OCI-LY3 (cell line): ENCODE results near the gene WWOX.

Experiments used
- H2AFZ ChIP-seq: fragments of 200-600, 300-600 bp; shearing (Covaris generic); 2 replicates; pipeline ENCODE4 v1.6.0; 2014; ENCODE audit warnings: antibody characterized with exemption, low read depth, low read length
- H3K27ac ChIP-seq: fragments of 200-600, 300-600 bp; sonication (generic); 2 replicates; pipeline ENCODE4 v1.5.1; 2014; ENCODE audit warnings: mild to moderate bottlenecking, low read length, moderate library complexity, mixed read lengths
- H3K27me3 ChIP-seq: fragments of 200-600, 300-600 bp; sonication (generic); 2 replicates; pipeline ENCODE4 v1.6.1; 2014; ENCODE audit warnings: low read depth, low read length, mixed read lengths
- H3K36me3 ChIP-seq: fragments of 200-600, 300-600 bp; sonication (generic); replicated peaks from 2 replicates; pipeline ENCODE3; 2014; ENCODE audit warnings: low read depth, low read length, mixed read lengths
- H3K4me1 ChIP-seq: fragments of 300-600, 200-600 bp; sonication (generic); 2 replicates; pipeline ENCODE4 v1.6.1; 2014; ENCODE audit warnings: low read length, mixed read lengths
- H3K4me2 ChIP-seq: fragments of 200-600, 300-600 bp; sonication (generic); 2 replicates; pipeline ENCODE4 v1.6.1; 2014; ENCODE audit warnings: low read length, mixed read lengths
- H3K4me3 ChIP-seq: fragments of 300-600, 200-600 bp; sonication (generic); 2 replicates; pipeline ENCODE4 v1.5.1; 2014; ENCODE audit warnings: antibody characterized with exemption, mild to moderate bottlenecking, low read length, moderate library complexity
- H3K79me2 ChIP-seq: fragments of 300-600, 200-600 bp; shearing (Covaris generic); 2 replicates; pipeline ENCODE4 v1.6.1; 2014; ENCODE audit warnings: mild to moderate bottlenecking, low read length, mixed read lengths
- H3K9ac ChIP-seq: fragments of 300-600, 200-600 bp; shearing (Covaris generic); 2 replicates; pipeline ENCODE4 v1.6.0; 2014; ENCODE audit warnings: mild to moderate bottlenecking, low read length, moderate library complexity
- H3K9me3 ChIP-seq: fragments of 200-600, 300-600 bp; shearing (Covaris generic); 2 replicates; pipeline ENCODE4 v1.6.1; 2014; ENCODE audit warnings: low read length, mixed read lengths; ENCODE audit not compliant: insufficient read depth
- H4K20me1 ChIP-seq: fragments of 200-600, 300-600 bp; sonication (generic); 2 replicates; pipeline ENCODE4 v1.6.1; 2016; ENCODE audit warnings: low read length, mixed read lengths; ENCODE audit not compliant: insufficient read depth
- EZH2phosphoT487 ChIP-seq: fragments of 200-600 bp; shearing (Covaris generic); IDR thresholded peaks from 2 replicates; pipeline ENCODE4 v1.6.1; 2018; ENCODE audit warnings: antibody characterized with exemption, mixed run types, low read depth
- TF ChIP-seq, protein P1 (sequence below): fragments of 200-600, 300-600 bp; sonication (generic); IDR thresholded peaks from 2 replicates; pipeline ENCODE4 v1.5.1; 2014; ENCODE audit warnings: antibody characterized with exemption, low read length, low read depth

WWOX gene

DNA sequence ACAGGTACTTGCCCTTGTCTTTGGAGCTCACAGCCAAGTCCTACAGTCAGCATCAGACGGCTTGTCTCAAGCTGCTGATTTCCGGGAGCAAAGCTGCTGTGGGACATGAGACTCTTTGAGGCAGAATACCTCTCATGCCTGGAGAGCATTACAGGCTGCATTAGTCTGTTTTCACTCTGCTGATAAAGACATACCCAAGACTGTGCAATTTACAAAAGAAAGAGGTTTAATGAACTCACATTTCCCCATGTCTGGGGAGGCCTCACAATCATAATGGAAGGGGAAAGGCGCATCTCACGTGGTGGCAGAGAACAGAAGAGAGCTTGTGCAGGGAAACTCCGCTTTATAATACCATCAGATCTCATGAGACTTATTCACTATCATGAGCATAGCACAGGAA is 661.2 kb downstream of the WWOX start:
- H3K9me3 ChIP-seq = no peaks in the 10 kb centered on the region
- H3K27ac ChIP-seq = no peak overlapping the region
- no peaks in the 10 kb centered on the region for H3K4me1 ChIP-seq
- no peaks in the 10 kb centered on the region for H3K27me3 ChIP-seq
- no peaks in the 10 kb centered on the region for H3K36me3 ChIP-seq
- no peak for TF ChIP-seq EZH2phosphoT487
- TF ChIP-seq, protein P1, sequence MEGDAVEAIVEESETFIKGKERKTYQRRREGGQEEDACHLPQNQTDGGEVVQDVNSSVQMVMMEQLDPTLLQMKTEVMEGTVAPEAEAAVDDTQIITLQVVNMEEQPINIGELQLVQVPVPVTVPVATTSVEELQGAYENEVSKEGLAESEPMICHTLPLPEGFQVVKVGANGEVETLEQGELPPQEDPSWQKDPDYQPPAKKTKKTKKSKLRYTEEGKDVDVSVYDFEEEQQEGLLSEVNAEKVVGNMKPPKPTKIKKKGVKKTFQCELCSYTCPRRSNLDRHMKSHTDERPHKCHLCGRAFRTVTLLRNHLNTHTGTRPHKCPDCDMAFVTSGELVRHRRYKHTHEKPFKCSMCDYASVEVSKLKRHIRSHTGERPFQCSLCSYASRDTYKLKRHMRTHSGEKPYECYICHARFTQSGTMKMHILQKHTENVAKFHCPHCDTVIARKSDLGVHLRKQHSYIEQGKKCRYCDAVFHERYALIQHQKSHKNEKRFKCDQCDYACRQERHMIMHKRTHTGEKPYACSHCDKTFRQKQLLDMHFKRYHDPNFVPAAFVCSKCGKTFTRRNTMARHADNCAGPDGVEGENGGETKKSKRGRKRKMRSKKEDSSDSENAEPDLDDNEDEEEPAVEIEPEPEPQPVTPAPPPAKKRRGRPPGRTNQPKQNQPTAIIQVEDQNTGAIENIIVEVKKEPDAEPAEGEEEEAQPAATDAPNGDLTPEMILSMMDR = no peak
- no peak overlapping the region for H3K4me3 ChIP-seq
- H3K79me2 ChIP-seq = no peaks in the 10 kb centered on the region
- H4K20me1 ChIP-seq = no peaks in the 10 kb centered on the region
- no peak overlapping the region for H3K4me2 ChIP-seq
- no peak overlapping the region for H3K9ac ChIP-seq
- H2AFZ ChIP-seq = no peak overlapping the region

DNA sequence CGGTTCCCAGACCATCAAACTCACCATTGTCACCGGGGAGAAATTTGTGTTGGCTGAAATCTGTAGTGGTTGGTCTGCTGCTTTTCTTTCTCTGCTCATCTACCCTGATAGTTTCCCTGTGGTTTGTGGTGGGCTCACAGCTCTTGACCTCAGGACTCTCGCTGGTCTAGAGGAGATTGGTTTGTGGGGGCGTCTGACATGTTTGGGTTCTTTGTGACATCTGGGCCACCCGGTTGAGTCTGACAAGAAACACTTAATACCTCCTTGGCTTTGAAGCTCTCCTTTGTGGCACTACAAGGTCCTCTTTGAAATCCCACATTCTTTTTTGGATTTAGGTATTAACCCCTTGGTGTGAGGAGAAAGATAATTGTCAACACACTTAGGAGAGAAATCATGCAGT is 662.0 kb downstream of the WWOX start:
- Histone ChIP-seq H3K4me3 (no peak overlapping the region), H2AFZ (no peak overlapping the region), H3K27me3 (no peaks in the 10 kb centered on the region), H3K9me3 (no peaks in the 10 kb centered on the region), H3K4me1 (no peaks in the 10 kb centered on the region), H3K79me2 (no peaks in the 10 kb centered on the region), H3K4me2 (no peak overlapping the region), H3K27ac (no peak overlapping the region), H4K20me1 (no peaks in the 10 kb centered on the region), H3K36me3 (no peaks in the 10 kb centered on the region), H3K9ac (no peak overlapping the region)
- TF ChIP-seq EZH2phosphoT487 = no peak
- TF ChIP-seq, protein P1 = no peak

DNA sequence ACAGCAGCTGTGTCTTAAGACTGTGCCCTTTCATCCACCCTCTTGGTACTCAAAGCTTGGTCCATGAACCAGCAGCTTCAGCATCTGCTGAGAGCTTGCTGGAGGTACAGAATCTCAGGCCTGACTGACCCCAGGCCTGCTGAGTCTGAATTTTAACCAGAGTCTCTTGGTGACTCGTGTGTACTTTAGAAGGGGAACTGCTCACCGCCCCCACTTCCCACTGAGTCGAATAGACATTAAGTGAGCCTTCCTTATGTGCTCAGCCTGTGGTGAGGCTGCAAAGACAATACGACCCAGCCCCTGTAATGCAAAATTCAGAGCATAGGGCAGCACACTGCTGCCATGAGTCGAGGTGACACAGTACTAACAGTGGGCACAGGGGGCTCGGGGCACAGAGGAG is 662.8 kb downstream of the WWOX start:
- Histone ChIP-seq H3K9ac (no peak overlapping the region), H4K20me1 (no peaks in the 10 kb centered on the region), H3K4me3 (no peak overlapping the region), H3K4me1 (no peaks in the 10 kb centered on the region), H3K9me3 (no peaks in the 10 kb centered on the region), H3K4me2 (no peak overlapping the region), H3K27ac (no peak overlapping the region), H3K27me3 (no peaks in the 10 kb centered on the region), H3K36me3 (no peaks in the 10 kb centered on the region), H3K79me2 (no peaks in the 10 kb centered on the region), H2AFZ (no peak overlapping the region)
- TF ChIP-seq, protein P1 = no peak
- TF ChIP-seq EZH2phosphoT487 = no peak

DNA sequence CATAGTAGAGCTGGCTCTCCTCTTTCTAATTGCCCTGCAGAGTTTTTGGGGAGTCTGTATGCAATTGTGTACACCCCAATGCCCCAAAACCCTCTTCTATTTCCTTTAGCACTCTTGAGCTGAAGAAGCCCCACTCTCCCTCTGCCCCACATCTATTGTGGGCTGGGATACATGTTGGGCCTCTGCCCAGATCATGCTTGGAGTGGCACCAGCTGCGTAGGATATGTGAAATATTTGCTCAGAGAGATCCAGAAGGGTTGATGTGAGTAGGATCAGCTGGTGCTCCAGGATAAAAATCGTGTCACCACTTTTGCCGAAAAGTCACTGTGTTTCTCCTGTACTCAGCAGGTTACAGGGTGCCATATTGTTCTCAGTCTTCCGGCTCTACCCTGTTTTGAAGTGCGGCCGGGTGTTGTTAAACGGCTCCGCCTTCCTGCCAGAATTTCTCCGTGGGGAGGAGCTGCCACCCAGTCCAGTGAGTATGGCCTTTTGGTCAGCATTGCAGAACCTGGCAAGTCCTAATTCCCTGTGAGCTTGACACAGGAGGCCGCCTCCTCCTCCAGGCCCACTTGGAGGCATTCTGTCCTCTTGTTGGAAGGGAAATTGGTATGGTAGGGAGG is 664.5 kb downstream of the WWOX start:
- no peaks in the 10 kb centered on the region for H3K9me3 ChIP-seq
- no peak for TF ChIP-seq EZH2phosphoT487
- TF ChIP-seq, protein P1 = no peak
- H3K27me3 ChIP-seq = no peaks in the 10 kb centered on the region
- no peak overlapping the region for H2AFZ ChIP-seq
- H3K79me2 ChIP-seq = no peaks in the 10 kb centered on the region
- no peaks in the 10 kb centered on the region for H3K4me1 ChIP-seq
- no peak overlapping the region for H3K4me2 ChIP-seq
- no peaks in the 10 kb centered on the region for H3K36me3 ChIP-seq
- no peak overlapping the region for H3K9ac ChIP-seq
- H3K27ac ChIP-seq = no peak overlapping the region
- no peaks in the 10 kb centered on the region for H4K20me1 ChIP-seq
- H3K4me3 ChIP-seq = no peak overlapping the region
